22Rv1 (cell line): ENCODE measurements around the gene GSG1L.

ENCODE experiments used
- H3K27ac ChIP-seq: fragments of 450-650 bp; 2 replicates; pipeline ENCODE4 v1.5.1; 2017
- ZFX ChIP-seq: fragments of 450-650 bp; IDR thresholded peaks from 2 replicates; pipeline ENCODE4 v1.6.1; 2017; ENCODE audit warnings: antibody characterized with exemption, borderline replicate concordance
- TF ChIP-seq, protein P1 (sequence below): fragments of 450-650 bp; IDR thresholded peaks from 2 replicates; pipeline ENCODE4 v1.5.1; 2017; ENCODE audit warnings: mild to moderate bottlenecking

Gene GSG1L

DNA sequence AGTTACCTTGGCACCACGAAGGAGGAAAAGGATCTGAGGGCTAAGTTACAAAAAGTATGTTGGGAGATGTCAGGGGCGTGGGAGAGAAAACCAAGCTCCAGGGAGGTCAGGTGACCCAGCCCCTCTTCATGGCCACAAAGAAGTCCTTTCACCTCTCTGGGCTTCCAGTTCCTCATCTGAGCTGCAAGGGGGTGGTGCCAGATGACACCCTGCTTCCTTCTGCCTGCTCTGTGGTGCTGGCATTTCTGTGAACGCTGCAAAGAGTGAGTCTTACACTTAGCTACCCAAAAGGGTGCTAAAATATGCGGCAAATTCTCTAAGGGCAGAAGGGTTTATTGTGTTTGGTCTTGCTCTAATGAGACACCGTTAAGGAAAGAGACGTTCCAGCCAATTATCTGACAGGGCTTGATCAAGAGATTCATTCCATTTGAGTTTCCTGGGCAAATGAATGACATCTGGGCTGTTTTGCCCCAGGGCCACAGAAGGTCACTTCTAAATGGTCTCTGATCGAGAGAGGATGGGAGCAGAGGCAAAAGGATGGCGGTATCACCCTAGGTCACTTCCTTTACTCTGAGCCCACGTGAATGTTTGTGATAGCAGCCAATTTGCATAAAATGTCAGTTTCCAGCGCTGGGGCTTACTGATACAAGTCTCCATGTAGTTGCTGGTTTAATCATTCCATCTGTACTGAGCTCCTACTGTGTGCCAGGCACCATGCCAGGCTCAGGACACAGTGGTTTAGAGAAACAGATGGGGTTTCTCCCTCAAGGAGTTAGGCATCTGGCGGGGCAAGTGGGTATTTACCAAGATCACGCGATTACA, 303.3 kb downstream of the GSG1L start:
- H3K27ac ChIP-seq = no peak overlapping the region
- TF ChIP-seq, protein P1, sequence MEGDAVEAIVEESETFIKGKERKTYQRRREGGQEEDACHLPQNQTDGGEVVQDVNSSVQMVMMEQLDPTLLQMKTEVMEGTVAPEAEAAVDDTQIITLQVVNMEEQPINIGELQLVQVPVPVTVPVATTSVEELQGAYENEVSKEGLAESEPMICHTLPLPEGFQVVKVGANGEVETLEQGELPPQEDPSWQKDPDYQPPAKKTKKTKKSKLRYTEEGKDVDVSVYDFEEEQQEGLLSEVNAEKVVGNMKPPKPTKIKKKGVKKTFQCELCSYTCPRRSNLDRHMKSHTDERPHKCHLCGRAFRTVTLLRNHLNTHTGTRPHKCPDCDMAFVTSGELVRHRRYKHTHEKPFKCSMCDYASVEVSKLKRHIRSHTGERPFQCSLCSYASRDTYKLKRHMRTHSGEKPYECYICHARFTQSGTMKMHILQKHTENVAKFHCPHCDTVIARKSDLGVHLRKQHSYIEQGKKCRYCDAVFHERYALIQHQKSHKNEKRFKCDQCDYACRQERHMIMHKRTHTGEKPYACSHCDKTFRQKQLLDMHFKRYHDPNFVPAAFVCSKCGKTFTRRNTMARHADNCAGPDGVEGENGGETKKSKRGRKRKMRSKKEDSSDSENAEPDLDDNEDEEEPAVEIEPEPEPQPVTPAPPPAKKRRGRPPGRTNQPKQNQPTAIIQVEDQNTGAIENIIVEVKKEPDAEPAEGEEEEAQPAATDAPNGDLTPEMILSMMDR = no peak
- TF ChIP-seq ZFX = no peak

- TF ChIP-seq, protein P1 = no peak
- TF ChIP-seq ZFX = no peak
- no peak overlapping the region for H3K27ac ChIP-seq
These were observed 304.1 kb downstream of the GSG1L start for GRCh38 chr16:27759301-27759871.

- no peak overlapping the region for H3K27ac ChIP-seq
- TF ChIP-seq, protein P1 = no peak
- no peak for TF ChIP-seq ZFX
These were observed 305.0 kb downstream of the GSG1L start for GRCh38 chr16:27758544-27758943.

GRCh38 chr16:27756206-27756970, 307.1 kb downstream of the GSG1L start:
- no peak for TF ChIP-seq ZFX
- TF ChIP-seq, protein P1 = no peak
- H3K27ac ChIP-seq = no peak overlapping the region

DNA sequence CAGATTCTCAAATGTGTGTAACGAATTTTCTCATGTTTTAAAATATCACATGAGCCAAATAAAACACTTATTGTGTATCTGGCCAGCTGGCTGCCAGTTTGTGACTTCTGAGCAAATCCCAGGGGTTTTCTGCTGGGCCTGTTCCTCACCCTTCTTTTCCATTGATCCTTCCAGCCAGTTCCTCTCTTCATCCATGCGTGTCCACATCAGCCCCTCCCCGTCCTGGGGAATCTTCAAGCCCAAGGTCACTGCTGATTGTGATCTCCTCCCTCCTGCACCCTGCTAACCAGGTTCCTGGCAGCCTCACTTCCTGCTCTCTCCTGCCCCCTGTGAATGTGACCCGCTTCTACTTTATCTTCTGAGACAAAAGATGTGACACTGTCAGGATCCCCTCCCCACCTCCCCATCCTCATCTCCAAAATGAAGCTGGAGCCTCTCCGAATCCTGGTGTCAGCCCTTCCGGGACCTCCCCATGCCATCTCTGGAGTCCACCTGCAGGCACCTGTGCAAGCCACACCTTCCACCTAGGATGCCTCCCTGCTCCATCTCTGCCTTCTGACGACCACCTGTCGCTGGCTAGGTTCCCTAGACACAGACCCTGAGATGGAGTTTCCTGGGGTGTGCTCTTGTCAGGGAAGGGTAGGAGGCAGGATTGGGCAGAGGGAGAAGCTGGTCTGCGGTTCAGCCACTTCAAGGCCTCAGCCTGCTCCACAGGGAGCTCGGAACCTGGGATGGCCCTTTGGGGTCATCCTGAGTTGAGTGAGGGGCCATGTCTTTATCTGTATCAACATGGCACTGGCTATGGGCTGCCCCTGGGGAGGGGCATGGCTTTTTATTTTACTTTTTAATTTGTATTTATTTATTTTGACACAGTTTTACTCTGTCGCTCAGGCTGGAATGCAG, 308.5 kb downstream of the GSG1L start:
- H3K27ac ChIP-seq = no peak overlapping the region
- TF ChIP-seq ZFX = no peak
- TF ChIP-seq, protein P1 = no peak

DNA sequence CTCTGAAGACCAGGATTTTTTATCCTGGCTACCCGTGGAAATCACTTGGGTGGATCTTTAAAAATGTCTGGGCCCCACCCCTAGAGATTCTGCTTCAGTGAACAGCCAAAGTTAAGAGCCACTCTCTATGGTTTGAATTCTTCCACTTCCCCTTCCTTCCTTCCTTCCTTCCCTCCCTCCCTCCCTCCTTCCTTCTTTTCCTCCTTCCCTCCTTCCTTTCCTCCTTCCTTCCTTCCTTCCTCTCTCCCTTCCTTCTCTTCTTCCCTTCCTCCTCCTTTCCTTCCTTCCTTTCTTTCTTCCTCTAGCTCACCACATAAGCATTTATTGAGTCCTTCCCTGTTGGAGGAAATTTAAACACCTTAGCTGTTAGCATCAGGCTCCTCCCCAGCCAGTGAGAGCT, 310.0 kb downstream of the GSG1L start:
- H3K27ac ChIP-seq = no peak overlapping the region
- TF ChIP-seq, protein P1 = no peak
- no peak for TF ChIP-seq ZFX
